NAMALWA (cell line): Measurements from ENCODE around the gene KICS2.
"Not testable (repeated sequence)": the region's sequence is repeated elsewhere in the genome, so short reads cannot be mapped to it uniquely, and the experiment has no call there.

ENCODE experiments used
- DNase-seq: peaks from one replicate; pipeline ENCODE4 v3.0.0-alpha.2; 2015; ENCODE audit warnings: low spot score

Gene KICS2

DNA sequence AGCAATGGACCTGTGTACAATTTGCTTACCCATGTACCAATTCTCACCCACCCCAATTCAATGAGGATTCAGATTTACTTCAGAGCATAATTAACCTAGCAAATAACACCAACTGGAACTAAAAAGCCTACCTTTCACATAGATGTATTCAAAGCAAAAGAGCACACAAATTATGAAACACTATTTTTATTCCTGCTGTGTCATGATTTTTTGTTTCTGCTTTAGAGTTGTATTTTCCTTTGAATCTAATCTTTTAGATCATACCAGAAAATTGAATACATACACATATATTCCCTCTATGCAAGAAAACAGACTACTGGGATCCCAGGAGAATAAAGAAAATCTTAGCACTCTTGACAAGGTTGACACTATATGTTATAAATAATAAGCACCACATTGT is 5.9 kb downstream of the KICS2 start:
- DNase-seq, result no peak

DNA sequence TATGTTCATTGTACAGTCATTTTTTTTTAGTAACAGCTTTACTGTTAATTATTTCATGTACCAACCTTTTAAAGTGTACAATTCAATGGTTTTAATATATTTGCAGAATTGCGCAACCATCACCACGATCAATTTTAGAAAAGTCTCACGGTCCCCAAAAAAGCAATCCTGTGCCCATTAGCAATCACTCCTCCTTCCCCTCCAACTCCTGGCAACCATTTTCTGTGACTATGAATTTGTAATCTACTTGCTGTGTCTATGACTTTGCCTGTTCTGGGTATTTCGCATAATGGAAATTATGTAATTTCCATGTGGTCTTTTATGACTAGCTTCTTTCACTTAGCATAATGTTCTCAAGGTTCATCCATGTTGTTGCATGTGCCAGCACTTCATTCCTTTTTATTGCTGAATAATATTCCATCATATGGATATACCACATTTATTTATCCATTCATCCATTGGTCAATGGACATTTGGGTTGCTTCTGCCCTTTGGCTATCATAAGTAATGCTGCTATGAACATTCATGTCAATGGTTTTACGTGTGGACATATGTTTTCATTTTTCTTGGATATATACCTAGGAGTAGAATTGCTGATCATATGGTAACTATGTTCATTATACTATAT is 9.9 kb downstream of the KICS2 start:
- no peak for DNase-seq

DNA sequence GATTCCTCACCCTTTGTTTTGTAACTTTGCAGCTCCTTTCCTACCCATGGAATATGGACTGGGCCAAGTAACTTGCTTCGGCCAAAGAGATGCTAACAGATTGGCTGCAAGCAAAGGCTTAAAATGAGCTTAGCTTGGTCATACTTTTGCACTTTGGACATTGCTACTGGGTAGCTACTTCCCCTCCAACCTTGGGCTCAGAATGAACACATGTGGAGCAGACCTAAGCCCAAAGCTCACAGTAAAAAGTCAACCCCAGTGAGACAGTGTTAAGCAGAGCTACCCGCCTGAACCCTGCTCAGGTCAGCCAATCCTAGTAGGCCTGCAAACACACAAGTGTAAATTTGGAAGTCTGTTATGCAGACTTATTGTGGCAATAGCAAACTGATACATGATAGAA is 14.6 kb downstream of the KICS2 start:
- no peak for DNase-seq

DNA sequence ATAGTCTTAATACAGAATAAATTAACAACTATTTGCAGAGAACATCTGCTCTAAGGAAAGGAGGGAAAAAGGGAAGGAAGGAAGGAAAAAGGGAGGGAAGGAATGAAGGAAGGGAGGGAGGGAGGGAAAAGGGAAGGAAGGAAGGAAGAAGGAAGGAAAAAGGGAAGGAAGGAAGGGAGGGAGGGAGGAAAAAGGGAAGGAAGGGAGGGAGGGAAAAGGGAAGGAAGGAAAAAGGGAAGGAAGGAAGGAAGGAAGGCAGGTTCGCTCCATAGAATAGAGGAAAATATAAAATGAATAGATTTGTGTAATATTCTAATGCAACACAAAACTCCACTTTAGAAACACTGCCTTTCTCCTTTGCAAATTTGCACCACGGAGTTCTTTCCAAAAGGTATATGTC is 16.6 kb downstream of the KICS2 start:
- no peak for DNase-seq

DNA sequence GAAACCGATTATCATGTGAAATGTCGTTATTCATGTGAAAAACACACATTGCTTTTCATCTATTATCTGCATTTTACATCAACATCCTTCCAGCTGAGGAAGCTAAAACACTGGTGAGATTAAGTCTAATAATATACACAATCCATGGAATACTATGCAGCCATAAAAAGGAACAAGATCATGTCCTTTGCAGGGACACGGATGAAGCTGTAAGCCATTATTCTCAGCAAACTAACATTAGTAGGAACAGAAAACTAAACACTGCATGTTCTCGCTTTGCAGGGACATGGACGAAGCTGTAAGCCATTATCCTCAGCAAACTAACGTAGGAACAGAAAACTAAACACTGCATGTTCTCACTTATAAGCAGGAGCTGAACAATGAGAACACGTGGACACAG is 18.3 kb downstream of the KICS2 start:
- no peak for DNase-seq

DNA sequence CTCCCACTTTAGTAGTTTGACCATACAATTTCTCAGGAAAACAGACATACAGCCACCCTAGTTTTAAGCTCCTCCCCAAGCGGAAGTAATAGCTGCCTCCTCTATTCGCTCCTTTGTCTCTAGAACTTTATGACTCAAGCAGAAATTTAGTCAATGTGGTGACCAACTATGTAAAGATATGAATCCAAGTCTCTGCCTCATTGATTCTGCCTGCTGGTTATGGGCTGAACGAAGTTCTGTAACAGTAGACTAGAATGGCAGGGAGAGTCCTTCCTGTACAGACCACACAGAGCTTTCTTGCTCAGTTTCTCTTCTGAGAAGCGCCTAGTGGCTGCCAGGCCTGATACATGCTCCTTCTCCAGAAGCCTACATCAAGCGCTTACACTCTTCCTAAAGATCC is 19.1 kb downstream of the KICS2 start:
- DNase-seq, result no peak

DNA sequence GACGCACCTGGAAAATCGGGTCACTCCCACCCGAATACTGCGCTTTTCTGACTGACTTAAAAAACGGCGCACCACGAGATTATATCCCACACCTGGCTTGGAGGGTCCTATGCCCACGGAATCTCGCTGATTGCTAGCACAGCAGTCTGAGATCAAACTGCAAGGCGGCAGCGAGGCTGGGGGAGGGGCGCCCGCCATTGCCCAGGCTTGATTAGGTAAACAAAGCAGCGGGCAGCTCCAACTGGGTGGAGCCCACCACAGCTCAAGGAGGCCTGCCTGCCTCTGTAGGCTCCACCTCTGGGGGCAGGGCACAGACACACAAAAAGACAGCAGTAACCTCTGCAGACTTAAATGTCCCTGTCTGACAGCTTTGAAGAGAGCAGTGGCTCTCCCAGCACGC is 26.3 kb downstream of the KICS2 start:
- DNase-seq, result not testable (repeated sequence)

DNA sequence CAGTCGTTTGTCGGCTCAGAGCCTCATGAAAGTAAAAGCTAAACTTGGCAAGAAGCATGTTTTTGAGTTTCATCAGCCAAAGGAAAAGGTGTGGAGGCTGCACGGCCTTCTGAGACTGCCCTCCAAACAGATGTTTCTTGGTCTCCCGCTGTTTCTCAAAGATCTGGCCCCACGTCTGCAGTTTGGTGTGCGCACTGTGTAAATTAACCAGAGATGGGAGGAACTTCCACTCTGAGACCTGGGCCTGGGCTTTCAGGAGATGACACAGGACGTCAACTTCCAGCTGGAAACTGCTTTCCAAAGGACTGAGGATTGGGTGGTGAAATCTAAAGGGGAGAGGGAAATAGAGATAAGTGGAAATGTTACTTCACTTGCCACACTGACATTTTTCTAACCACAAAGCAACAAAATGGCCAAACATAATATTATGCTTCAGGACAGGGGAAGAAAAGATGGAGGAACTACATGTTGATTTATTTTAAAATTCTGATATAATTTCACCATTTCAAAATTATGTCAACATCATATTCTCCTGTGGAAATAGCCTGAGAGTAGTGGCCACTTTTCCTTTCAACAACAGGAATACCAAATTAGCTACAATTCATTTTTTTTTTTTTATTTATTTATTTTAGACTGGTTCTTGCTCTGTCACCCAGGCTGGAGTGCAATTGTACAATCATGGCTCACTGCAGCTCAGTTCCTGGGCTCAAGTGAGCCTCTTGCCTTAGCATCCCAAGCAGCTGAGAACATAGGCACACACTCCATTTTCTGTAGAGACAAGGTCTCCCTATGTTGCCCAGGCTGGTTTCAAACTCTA is 27.6 kb downstream of the KICS2 start:
- DNase-seq, result no peak

DNA sequence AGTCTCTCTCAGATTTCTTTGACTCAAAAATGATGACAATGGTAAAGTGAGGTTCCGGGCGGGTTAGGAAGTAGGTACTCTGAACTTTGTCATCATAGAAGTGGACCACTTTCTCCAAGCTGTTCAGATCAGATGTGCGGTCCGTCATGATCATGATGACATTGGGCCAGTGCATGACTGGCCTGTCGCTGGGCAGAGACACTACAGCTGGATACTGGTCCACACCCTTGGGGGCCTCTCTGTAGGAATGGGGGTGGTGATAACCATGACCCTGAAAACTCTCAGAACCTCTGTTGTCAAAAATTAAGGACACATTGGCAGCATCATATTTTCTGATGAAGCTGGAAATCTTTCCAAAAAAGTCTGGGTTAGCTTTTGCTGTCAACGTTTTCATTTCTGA is 28.2 kb downstream of the KICS2 start:
- DNase-seq, result no peak

DNA sequence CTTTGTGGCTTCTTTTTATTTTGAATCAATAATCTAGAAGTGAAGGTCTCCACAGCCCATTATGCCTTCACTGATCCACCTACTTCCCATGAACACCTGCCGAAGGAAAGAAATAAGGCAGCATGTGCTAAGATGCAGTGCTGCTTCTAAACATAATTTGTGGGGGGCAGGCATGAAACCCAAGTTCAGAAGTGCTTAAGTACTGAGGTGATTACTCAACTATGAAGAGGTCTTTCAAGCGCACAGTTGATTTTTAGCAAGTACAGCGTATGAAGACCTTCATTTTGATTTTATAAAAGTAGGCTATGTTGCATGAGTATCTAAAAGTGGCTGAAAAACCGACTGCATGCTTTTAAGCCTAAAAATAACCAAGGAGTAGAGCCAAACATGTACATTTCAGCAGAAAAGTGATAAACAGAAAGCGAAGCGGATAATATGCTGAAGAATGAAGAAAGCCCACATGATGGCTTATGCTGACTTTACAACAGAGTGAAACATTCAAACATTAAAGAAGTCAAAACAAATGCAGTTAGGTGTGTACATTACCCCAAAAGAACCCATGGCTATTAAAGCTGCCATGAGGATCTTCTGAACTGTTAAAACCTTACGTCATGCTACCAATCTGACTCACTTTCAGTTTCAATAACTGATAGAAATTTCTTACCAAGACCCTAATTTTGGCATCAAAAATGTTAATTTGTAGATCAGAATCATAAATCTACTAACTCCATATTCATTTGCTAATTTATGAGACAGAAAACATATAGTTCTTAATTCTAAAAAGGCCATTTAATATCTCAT is 29.3 kb downstream of the KICS2 start:
- DNase-seq, result no peak

DNA sequence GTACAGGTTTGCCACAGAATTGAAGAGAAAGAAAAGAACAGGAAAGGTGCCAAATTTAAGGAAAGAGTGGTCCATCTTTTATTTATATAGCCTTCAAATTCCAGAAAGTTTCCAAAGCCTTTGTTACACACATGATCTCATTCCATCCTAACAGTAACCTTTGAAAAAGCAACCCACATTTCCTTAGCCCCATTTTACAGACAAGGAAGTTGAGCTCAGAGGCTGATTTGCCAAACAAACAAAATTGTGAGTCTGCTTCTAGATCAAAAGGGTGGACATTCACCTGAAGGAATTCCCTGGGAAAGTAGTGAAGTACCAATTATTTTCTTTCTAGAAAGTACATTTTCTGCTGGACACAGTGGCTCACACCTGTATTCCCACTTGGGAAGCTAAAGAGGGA is 32.0 kb downstream of the KICS2 start:
- DNase-seq, result no peak

DNA sequence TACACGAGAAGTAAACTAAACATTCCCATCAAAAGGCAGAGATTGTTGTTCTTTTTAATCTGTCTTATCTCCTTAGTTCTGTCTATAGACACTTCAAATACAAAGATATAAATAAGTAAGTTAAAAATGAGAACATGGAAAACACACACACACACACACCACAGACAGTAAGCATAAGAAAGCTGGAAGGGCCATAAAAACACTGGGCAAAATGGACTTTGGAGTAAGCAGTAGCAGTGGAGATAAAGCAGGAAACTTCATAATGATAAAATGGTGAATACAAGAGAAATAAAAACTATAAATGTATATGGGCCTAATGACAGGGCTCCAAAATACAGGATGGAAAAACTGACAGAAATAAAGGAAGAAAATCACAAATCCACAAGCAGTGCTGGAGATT is 32.6 kb downstream of the KICS2 start:
- no peak for DNase-seq

DNA sequence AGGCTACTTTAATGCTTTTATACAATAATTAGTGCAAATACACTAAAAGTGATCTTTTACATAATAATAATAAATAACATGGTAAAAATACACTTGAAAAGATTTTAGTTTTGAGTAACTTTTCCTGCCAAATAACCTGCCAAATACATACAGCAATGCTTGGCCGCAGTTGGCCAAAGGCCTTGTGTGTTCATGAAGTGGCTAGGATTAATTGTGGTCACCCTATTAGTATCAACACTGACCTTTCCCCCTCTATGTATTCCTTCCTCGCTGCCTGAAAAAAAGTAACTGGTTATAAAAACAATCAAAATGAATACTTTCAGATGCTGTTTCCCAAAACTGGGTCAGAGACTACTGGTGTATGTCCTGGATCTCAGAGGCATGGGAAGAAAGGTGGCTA is 34.3 kb downstream of the KICS2 start:
- no peak for DNase-seq

DNA sequence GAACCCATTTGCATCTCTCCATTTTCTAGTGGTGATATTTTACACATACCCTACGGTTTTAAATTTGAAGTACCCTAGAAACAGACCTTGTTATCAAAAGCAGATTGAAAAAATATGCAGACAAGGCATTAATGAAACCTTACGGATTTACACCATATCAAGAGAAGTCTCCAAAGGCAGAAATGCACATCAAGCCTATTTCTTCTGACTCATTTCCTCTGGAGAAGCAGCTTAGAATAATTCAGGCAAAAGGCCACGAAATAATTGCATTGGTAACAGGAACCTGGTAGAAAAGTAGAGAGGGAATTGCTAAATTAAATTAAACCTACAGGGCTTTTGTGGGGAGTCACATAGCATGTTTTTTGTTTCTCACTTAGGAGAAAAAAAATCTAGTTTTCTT is 34.7 kb downstream of the KICS2 start:
- no peak for DNase-seq

DNA sequence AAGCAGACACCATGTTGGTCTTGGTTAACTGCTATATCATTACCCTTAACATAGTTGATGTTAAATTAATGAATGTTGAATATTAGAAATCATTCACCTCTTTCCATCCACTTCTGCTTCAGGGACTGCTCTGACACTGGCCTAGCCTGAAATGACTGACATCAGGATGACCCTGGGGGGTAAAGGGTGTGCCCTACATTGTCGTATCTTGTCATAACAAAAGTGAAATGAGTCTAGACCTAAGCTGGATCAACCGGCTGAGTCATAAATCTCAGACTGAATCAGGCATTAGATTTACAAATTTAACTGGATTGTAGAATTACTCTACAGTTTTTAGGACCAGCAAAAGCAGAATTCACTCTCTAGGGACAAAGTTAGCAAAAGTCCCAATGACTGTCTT is 35.3 kb downstream of the KICS2 start:
- DNase-seq, result no peak

DNA sequence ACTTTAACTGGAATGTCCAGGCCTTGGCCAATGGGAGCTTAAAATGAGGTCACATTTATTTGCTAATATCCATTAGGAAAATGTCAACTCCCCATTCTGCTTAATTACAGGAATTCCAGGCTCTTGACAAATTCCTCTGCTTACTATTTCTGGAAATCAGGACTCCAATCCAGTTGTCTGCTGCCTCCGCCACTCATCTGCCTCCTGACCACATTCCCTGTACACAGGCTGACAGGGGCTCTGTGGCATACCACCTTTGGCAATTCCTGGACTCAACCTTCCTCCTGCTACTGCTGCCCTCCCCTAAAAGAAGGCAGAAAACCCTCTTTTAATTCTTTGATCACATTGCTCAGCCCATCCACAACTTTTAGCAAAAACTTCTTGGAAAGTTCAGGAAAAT is 37.9 kb downstream of the KICS2 start:
- DNase-seq, result no peak

DNA sequence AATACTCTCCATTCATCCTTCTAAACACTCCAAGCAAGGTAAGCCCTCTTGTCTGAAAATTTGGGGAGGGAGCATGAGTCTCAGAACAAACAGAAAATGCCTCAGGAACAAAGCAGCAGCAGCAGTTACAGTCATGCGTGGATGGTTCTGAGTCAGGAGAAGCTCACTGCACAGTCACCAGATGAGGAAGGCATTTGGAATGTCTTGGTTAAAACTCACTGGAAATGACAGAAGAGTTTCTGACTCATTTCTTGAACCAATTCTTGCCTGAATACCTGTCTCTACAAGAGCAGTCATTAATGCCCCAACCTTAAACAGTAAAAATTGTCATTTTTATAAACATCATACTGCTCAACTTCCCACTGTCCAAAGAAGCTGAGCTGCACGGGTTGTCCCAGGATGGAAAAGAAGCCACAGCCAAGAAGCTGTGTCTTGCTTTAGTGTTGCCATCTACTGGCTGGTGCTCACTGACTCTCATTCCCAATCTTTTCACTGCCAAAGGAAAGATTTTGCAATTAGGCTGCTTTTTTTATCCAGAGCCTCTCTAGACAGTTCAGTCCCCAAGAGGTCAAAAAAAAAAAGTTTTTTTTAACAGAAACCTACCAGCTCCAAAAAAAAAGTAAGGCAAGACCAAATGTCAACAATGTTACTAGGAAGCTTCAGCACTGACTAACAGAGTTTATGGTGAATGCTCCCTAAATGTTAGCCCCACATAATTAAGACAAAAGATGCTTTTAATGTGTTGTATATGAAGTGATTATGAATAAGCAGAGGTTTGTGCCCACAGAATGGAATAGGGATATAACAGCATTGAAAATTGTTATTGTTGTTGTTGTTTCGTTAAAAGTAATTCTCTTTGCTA is 40.4 kb downstream of the KICS2 start:
- no peak for DNase-seq

DNA sequence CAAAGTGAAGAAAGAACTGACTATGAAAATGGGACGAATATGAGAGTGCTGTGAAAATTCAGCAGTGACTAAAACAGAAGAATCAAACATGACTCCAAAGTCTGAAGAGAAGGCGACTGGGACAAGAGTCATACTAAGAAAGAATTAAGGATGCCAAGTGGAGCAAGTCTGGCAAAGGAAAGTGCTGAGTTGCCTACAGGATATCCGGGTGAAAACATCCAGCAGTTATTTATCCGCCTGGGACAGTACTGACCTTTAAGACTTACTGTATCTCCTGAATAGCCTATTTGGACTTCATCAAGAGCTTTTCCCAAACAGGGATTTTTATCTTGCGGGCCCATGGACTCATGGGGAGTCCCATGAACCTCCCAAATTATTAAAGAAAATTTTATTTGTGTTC is 41.1 kb downstream of the KICS2 start:
- DNase-seq, result no peak

DNA sequence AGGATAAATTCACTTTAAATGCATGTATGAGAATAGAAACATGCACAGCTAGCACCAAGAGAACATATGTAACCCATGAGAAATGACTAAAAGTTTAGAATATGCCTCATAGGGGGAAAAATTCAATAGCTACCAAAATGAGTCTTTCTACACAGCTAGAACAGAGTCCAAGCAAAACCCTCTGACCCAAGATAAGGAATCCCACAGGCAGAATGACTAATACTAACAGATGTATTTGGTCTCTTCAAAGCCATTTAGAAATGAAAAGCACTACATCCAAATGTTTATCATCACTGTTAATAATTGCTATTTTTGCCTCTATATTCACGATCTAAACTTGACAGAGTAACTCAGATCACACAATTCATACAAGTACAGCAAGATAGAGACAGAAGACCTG is 44.0 kb downstream of the KICS2 start:
- DNase-seq, result no peak

DNA sequence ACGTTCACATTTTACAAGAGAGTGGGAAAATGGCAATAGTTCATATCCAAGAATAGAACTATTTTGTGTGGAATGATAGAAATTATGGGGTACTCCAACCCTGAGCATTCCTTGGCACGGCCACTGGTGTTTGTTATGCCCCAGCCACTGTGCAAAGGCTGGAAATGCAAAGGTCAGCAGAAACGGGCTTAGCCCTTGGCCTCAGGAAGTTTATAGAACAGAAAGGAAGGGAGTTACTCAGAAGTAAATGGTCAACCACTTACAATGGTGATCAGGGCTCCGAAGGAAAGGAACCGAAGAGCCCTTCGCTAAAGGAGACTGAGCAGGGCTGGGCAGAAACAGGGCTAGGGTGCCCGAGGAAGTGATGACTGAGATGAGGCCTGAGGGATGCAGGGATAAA is 45.1 kb downstream of the KICS2 start:
- DNase-seq, result no peak

DNA sequence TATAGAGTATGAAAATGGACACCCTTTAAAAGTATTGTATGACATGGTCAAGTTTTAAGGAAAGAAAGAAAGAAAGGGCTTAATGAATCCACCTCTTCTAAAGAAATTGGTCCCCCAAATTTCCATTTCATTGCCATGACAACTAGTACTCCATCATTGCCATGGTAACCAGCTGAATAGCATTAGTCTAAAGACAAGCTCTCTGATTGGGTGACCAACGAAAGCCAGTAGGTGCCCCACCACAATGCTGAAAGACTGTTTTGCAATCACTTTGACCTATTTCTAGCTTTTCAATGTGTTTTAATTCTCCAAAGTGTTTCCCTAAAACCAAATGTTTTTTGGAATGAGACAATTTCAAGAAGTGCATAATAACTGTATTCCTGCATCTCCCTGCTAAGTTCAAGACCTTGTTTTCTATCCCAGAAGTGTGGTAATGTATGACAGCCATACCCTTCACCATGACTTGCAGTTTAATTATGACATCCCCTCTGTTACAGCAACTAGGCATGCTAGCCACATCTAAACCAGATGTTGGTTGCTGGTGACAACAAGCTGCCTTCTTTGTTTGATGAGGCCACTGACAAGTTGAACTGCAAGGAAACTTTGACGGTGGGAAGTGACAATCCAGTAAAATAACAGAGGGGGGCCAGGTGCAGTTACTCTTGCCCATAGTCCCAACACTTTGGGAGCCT is 46.7 kb downstream of the KICS2 start:
- peak; percentile 13 for DNase-seq

DNA sequence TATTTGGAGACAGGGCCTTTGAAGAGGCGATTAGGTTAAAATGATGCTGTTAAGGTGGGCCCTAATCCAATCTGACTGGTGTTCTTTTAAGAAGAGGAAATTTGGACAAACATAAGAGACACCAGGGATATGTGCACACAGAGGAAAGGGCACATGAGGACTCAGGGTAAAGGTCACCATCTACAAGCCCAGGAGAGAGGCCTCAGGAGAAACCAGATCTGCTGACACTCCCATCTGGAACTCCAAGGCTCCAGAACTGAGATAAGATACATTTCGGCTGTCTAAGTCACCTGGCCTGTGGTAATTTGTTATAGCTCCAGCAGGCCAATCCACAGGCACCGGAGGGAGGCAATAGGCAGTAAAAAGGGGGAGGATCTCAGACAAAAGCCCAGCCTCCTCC is 48.6 kb downstream of the KICS2 start:
- no peak for DNase-seq
